ENCODE measurements around the gene WDR88.
"Not testable (repeated sequence)": the region's sequence is repeated elsewhere in the genome, so short reads cannot be mapped to it uniquely, and the experiment has no call there.

WDR88 gene

GRCh38 chr19:33171916-33172359, 40.0 kb downstream of the WDR88 start:
- DNase-seq (ENCODE audit: low read depth): no peak

GRCh38 chr19:33174186-33174585, 42.3 kb downstream of the WDR88 start:
- no peak for DNase-seq (ENCODE audit: low read depth)

GRCh38 chr19:33175156-33175782, 43.4 kb downstream of the WDR88 start:
- DNase-seq (ENCODE audit: low read depth): no peak

GRCh38 chr19:33175886-33176669, 44.2 kb downstream of the WDR88 start:
- peak; percentile 10 for DNase-seq (ENCODE audit: low read depth)

GRCh38 chr19:33176670-33177416, 44.9 kb downstream of the WDR88 start:
- DNase-seq (ENCODE audit: low read depth): peak; percentile 92

GRCh38 chr19:33177417-33177979, 45.6 kb downstream of the WDR88 start:
- DNase-seq (ENCODE audit: low read depth): no peak

- no peak for DNase-seq (ENCODE audit: low read depth)
Measured at GRCh38 chr19:33186431-33187182, 54.7 kb downstream of the WDR88 start.

- DNase-seq (ENCODE audit: low read depth): no peak
Measured at GRCh38 chr19:33187183-33187540, 55.2 kb downstream of the WDR88 start.

- no peak for DNase-seq (ENCODE audit: low read depth)
Measured at GRCh38 chr19:33189453-33189852, 57.5 kb downstream of the WDR88 start.

- not testable (repeated sequence) for DNase-seq (ENCODE audit: low read depth)
Measured at GRCh38 chr19:33191092-33191491, 59.2 kb downstream of the WDR88 start.

- DNase-seq (ENCODE audit: low read depth): no peak
Measured at GRCh38 chr19:33191501-33191900, 59.6 kb downstream of the WDR88 start.

- DNase-seq (ENCODE audit: low read depth): no peak
Measured at GRCh38 chr19:33192010-33192409, 60.1 kb downstream of the WDR88 start.

- no peak for DNase-seq (ENCODE audit: low read depth)
Measured at GRCh38 chr19:33193269-33193864, 61.5 kb downstream of the WDR88 start.

- no peak for DNase-seq (ENCODE audit: low read depth)
Measured at GRCh38 chr19:33193865-33194362, 62.0 kb downstream of the WDR88 start, which contains the start of gene LRP3. Gene LRP3 (plus strand): TSS chr19:33194330. CDS start chr19:33194786, 456 bp downstream.

- DNase-seq (ENCODE audit: low read depth): no peak
Measured at GRCh38 chr19:33194532-33194885, 62.6 kb downstream of the WDR88 start.

GRCh38 chr19:33194886-33195644, 63.2 kb downstream of the WDR88 start:
- DNase-seq (ENCODE audit: low read depth): no peak

GRCh38 chr19:33195645-33196347, 63.9 kb downstream of the WDR88 start:
- DNase-seq (ENCODE audit: low read depth): no peak

GRCh38 chr19:33196446-33197193, 64.7 kb downstream of the WDR88 start:
- no peak for DNase-seq (ENCODE audit: low read depth)

- no peak for DNase-seq (ENCODE audit: low read depth)
Measured at GRCh38 chr19:33197591-33198000, 65.7 kb downstream of the WDR88 start.

Measured in stimulated activated CD8-positive, alpha-beta memory T cell treated with anti-CD3 and anti-CD28 coated beads, Interleukin-7, amount 100 ng/mL, for 24 hours (primary cell).